Parathyroid adenoma (tissue), 2 donors: ENCODE data around the gene SURF4.
"Not testable (repeated sequence)": the region's sequence is repeated elsewhere in the genome, so short reads cannot be mapped to it uniquely, and the experiment has no call there.

Experiments used
- H2AFZ ChIP-seq: fragments of 300-600 bp; sonication (generic); one replicate; pipeline ENCODE4 v1.7.0; 2017; ENCODE audit warnings: antibody characterized with exemption, mild to moderate bottlenecking
- H3K27ac ChIP-seq: fragments of 300-600 bp; sonication (generic); one replicate; pipeline ENCODE4 v1.7.0; 2017
- H3K27me3 ChIP-seq: fragments of 300-600 bp; sonication (generic); one replicate; pipeline ENCODE4 v1.7.0; 2017; ENCODE audit warnings: low read length; ENCODE audit not compliant: control insufficient read depth, insufficient read depth
- H3K36me3 ChIP-seq: fragments of 300-600 bp; sonication (generic); one replicate; pipeline ENCODE4 v1.7.0; 2017; ENCODE audit warnings: low read length; ENCODE audit not compliant: control insufficient read depth, insufficient read depth
- H3K4me1 ChIP-seq: fragments of 300-600 bp; sonication (generic); one replicate; pipeline ENCODE4 v1.7.0; 2017; ENCODE audit warnings: control low read depth
- H3K4me2 ChIP-seq: fragments of 300-600 bp; sonication (generic); one replicate; pipeline ENCODE4 v1.7.0; 2017; ENCODE audit warnings: low read length
- H3K4me3 ChIP-seq: fragments of 300-600 bp; sonication (generic); one replicate; pipeline ENCODE4 v1.7.0; 2017; ENCODE audit warnings: low read depth, low read length
- H3K79me2 ChIP-seq: fragments of 300-600 bp; sonication (generic); one replicate; pipeline ENCODE4 v1.7.0; 2017; ENCODE audit warnings: control low read depth
- H3K9ac ChIP-seq: fragments of 300-600 bp; sonication (generic); one replicate; pipeline ENCODE4 v1.7.0; 2017; ENCODE audit warnings: mild to moderate bottlenecking
- H3K9me3 ChIP-seq: fragments of 300-600 bp; sonication (generic); one replicate; pipeline ENCODE4 v1.7.0; 2017; ENCODE audit warnings: low read length; ENCODE audit not compliant: control insufficient read depth
- TF ChIP-seq, protein P1 (sequence below): fragments of 300-600 bp; sonication (generic); IDR thresholded peaks from one replicate; pipeline ENCODE4 v1.7.0; 2017; ENCODE audit warnings: antibody characterized with exemption, mild to moderate bottlenecking
- donor health status: primary hyperparathyroidism.

SURF4 gene

DNA sequence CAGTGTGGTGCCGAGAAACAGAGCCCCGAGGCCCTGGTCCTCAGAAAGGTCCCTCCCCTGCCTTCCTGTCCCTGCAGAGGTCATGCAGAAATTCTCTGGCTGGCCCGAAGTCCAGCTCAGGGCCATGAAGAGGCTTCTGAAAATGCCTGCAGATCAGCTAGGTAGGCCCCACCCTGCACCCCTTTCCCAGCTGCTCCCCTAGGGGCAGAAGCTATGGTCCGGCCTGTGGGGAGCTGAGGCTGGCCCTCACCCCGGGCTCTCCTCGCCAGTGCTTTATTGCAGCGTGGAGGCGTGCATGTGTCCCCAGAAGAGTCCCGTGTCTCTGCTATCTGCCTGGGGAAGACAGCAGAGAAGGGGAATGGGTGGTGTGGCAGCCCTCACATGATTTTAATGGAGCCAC, 22.0 kb upstream of the SURF4 start:
- Histone ChIP-seq H3K4me1 (no peaks in the 10 kb centered on the region), H3K79me2 (no peaks in the 10 kb centered on the region), H3K4me2 (no peak overlapping the region), H3K9me3 (no peaks in the 10 kb centered on the region), H3K9ac (no peak overlapping the region), H3K27ac (no peak overlapping the region), H3K4me3 (no peak overlapping the region), H3K27me3 (no peaks in the 10 kb centered on the region), H2AFZ (no peak overlapping the region), H3K36me3 (no peaks in the 10 kb centered on the region)
- TF ChIP-seq, protein P1, sequence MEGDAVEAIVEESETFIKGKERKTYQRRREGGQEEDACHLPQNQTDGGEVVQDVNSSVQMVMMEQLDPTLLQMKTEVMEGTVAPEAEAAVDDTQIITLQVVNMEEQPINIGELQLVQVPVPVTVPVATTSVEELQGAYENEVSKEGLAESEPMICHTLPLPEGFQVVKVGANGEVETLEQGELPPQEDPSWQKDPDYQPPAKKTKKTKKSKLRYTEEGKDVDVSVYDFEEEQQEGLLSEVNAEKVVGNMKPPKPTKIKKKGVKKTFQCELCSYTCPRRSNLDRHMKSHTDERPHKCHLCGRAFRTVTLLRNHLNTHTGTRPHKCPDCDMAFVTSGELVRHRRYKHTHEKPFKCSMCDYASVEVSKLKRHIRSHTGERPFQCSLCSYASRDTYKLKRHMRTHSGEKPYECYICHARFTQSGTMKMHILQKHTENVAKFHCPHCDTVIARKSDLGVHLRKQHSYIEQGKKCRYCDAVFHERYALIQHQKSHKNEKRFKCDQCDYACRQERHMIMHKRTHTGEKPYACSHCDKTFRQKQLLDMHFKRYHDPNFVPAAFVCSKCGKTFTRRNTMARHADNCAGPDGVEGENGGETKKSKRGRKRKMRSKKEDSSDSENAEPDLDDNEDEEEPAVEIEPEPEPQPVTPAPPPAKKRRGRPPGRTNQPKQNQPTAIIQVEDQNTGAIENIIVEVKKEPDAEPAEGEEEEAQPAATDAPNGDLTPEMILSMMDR = no peak

DNA sequence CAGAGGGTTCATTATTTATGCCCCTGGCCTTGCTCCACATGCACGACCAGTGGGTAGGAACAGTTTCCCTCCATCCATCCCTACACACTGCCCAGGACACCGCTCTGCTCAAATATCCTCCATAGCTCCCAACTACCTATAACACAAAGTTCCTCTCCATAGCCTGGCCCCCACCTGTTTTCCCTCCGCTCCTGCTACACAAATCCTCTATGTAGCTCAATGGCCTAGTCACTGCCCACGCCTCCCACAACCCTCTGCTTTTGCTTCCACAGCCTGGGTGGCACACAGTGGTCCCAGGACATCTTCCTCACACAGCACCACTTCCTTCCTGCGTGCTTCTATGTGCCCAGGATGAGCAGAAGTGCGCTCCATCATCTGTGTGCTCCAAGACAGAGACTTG, 21.5 kb upstream of the SURF4 start:
- TF ChIP-seq, protein P1 = no peak
- H3K9ac ChIP-seq = no peak overlapping the region

DNA sequence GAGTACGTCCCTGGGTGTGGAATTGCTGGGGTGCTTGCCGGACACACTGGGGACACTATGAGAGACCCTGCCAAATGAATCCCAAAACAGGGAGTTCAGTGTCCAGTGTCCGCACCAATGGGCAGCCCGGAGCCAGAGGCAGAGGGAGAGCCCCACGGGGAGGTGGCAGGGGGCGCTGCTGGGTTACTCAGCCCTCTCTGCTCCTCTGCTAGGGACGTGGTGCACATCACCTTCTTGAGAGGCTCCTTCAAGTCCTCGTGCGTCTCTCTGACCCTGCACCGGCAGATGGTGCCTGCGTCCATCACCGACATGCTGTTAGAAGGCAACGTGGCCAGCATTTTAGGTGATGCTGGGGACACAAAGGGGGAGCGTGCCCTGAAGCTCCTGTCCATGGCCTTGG, 21.1 kb upstream of the SURF4 start:
- Histone ChIP-seq H3K4me2 (no peak overlapping the region), H3K27me3 (no peaks in the 10 kb centered on the region), H3K36me3 (no peaks in the 10 kb centered on the region), H2AFZ (no peak overlapping the region), H3K79me2 (no peaks in the 10 kb centered on the region), H3K27ac (no peak overlapping the region), H3K4me3 (no peak overlapping the region), H3K9ac (no peak overlapping the region), H3K9me3 (no peaks in the 10 kb centered on the region), H3K4me1 (no peaks in the 10 kb centered on the region)
- TF ChIP-seq, protein P1 = no peak

More for the DNA sequence above, 21.5 kb upstream of the SURF4 start:
- Histone ChIP-seq H3K36me3 (no peaks in the 10 kb centered on the region), H2AFZ (no peak overlapping the region), H3K4me2 (no peak overlapping the region), H3K9me3 (no peaks in the 10 kb centered on the region), H3K27ac (no peak overlapping the region), H3K4me1 (no peaks in the 10 kb centered on the region), H3K4me3 (no peak overlapping the region), H3K79me2 (no peaks in the 10 kb centered on the region), H3K27me3 (no peaks in the 10 kb centered on the region)

DNA sequence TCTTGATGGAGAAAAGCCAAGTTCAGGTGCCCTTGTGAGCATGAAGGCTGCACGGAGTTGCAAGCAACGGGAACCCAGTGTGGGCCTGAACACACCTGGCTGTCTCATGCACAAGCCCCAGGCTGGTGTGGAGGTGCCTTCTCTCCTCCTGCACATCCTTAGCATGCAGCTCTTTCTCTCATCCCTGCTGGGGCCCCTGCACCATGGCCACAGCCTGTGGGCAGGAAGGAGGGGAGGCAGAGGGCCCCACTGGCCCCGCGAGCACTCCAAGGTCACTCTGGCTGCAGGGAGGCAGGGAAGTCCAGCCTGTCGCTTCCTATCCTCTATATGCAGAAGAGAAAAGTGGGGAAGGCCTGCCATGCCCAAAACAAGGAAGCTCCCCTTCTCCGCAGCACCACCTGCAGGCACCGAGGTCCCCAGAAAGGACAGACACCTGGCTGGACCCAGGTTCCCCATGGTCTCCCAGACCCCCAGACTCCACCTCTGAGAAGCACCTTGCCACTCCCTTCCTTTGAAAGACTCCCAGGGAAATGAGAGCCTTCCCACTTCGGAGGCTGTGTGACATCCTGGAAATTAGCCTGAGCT, 18.9 kb upstream of the SURF4 start:
- Histone ChIP-seq H3K27ac (no peak overlapping the region), H2AFZ (no peak overlapping the region), H3K4me1 (no peaks in the 10 kb centered on the region), H3K4me2 (no peak overlapping the region), H3K9me3 (no peaks in the 10 kb centered on the region), H3K36me3 (no peaks in the 10 kb centered on the region), H3K27me3 (no peaks in the 10 kb centered on the region), H3K4me3 (no peak overlapping the region), H3K79me2 (no peaks in the 10 kb centered on the region), H3K9ac (no peak overlapping the region)
- TF ChIP-seq, protein P1 = no peak

DNA sequence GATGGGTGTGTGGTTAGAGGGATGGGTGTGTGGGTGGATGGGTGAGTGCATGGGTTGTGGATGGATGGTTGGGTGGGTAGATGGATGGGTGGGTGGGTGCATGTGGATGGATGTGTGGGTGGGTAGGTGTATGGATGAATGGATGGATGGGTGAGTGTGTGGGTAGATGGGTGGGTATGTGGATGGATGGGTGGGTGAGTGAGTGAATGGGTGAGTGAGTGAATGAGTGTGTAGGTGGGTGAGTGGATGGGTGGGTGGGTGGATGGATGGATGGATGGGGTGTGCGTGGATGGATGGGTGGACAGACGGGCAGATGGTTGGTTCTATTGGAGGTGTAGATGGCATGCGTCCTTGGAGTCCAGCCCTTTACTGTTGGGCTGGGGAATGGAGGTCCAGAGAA, 17.5 kb upstream of the SURF4 start:
- no peaks in the 10 kb centered on the region for H3K9me3 ChIP-seq
- TF ChIP-seq, protein P1 = no peak
- no peak overlapping the region for H3K4me3 ChIP-seq
- no peaks in the 10 kb centered on the region for H3K4me1 ChIP-seq
- no peak overlapping the region for H3K27ac ChIP-seq
- no peak overlapping the region for H2AFZ ChIP-seq
- no peaks in the 10 kb centered on the region for H3K36me3 ChIP-seq
- H3K9ac ChIP-seq = no peak overlapping the region
- no peaks in the 10 kb centered on the region for H3K79me2 ChIP-seq
- no peak overlapping the region for H3K4me2 ChIP-seq
- no peaks in the 10 kb centered on the region for H3K27me3 ChIP-seq

DNA sequence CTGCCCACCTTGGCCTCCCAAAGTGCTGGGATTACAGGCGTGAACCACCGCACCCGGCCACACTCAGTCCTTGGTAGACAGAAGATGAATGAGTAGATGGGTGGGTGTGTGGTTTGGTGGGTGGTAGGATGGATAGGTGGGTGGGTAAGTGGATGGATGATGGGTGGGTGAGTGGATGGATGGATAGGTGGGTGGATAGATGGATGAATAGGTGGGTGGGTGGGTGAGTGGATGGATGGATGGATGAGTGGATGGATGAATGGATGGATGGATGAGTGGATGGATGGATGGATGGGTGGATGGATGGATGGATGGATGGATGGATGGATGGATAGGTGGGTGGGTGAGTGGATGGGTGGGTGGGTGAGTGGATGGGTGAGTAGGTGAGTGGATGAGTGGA, 16.4 kb upstream of the SURF4 start:
- not testable (repeated sequence) for H3K79me2 ChIP-seq, H3K36me3 ChIP-seq, H3K4me1 ChIP-seq, H2AFZ ChIP-seq, H3K4me2 ChIP-seq, H3K27ac ChIP-seq, H3K27me3 ChIP-seq, H3K4me3 ChIP-seq, H3K9ac ChIP-seq, H3K9me3 ChIP-seq

DNA sequence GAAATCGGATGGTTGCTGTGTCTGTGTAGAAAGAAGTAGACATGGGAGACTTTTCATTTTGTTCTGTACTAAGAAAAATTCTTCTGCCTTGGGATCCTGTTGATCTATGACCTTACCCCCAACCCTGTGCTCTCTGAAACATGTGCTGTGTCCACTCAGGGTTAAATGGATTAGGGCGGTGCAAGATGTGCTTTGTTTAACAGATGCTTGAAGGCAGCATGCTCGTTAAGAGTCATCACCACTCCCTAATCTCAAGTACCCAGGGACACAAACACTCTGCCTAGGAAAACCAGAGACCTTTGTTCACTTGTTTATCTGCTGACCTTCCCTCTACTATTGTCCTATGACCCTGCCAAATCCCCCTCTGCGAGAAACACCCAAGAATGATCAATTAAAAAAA, 15.6 kb upstream of the SURF4 start:
- H3K4me1 ChIP-seq, H3K4me2 ChIP-seq, H3K9ac ChIP-seq, H3K27ac ChIP-seq, H2AFZ ChIP-seq, H3K79me2 ChIP-seq, H3K27me3 ChIP-seq, H3K36me3 ChIP-seq, H3K9me3 ChIP-seq, H3K4me3 ChIP-seq: not testable (repeated sequence)
